GM12865 (cell line): Measurements from ENCODE around the gene BLOC1S3.

Experiments used
- DNase-seq: peaks from one replicate; pipeline ENCODE4 v3.0.0; 2010; ENCODE audit warnings: low read depth
- H3K4me3 ChIP-seq: 2 replicates; pipeline ENCODE4 v1.5.1; 2011; ENCODE audit warnings: mild to moderate bottlenecking, low read depth, low read length, control low read depth
- CTCF ChIP-seq: IDR thresholded peaks from 2 replicates; pipeline ENCODE4 v1.5.1; 2011; ENCODE audit warnings: low read length, control low read depth, low read depth, inconsistent platforms; ENCODE audit not compliant: insufficient read depth; ENCODE audit errors: missing control alignments

Gene BLOC1S3

GRCh38 chr19:45170146-45171106 is 8.2 kb upstream of the BLOC1S3 start:
- no peak for DNase-seq
- no peak for TF ChIP-seq CTCF

GRCh38 chr19:45171211-45171623 is 7.4 kb upstream of the BLOC1S3 start:
- no peak for DNase-seq
- no peak overlapping the region for H3K4me3 ChIP-seq
- TF ChIP-seq CTCF = no peak

More at GRCh38 chr19:45170146-45171106, 8.2 kb upstream of the BLOC1S3 start:
- no peak overlapping the region for H3K4me3 ChIP-seq

- TF ChIP-seq CTCF = no peak
- no peak overlapping the region for H3K4me3 ChIP-seq
- no peak for DNase-seq
Observed at GRCh38 chr19:45172173-45172572, 6.4 kb upstream of the BLOC1S3 start.

GRCh38 chr19:45172611-45173208 is 5.9 kb upstream of the BLOC1S3 start:
- TF ChIP-seq CTCF = no peak
- DNase-seq = no peak
- no peak overlapping the region for H3K4me3 ChIP-seq

GRCh38 chr19:45173816-45174215 is 4.8 kb upstream of the BLOC1S3 start:
- no peak for DNase-seq
- no peak for TF ChIP-seq CTCF
- H3K4me3 ChIP-seq = no peak overlapping the region

GRCh38 chr19:45175515-45176345 is 2.9 kb upstream of the BLOC1S3 start:
- no peak overlapping the region for H3K4me3 ChIP-seq
- TF ChIP-seq CTCF = no peak
- no peak for DNase-seq
